ENCODE measurements around the gene LATS2. TPM values are rescaled to one million over a fixed set of nuclear protein-coding genes. Genes with fewer than 3 reads are reported as not detected.
A peak's percentile ranks its signal among the peaks of the same experiment; 100 is the strongest.
"Not testable (repeated sequence)": the region's sequence is repeated elsewhere in the genome, so short reads cannot be mapped to it uniquely, and the experiment has no call there.

LATS2 gene
- total RNA-seq, 4 donors from 2014 or later: 49.8 to 93.8 (median 77.0) TPM

DNA sequence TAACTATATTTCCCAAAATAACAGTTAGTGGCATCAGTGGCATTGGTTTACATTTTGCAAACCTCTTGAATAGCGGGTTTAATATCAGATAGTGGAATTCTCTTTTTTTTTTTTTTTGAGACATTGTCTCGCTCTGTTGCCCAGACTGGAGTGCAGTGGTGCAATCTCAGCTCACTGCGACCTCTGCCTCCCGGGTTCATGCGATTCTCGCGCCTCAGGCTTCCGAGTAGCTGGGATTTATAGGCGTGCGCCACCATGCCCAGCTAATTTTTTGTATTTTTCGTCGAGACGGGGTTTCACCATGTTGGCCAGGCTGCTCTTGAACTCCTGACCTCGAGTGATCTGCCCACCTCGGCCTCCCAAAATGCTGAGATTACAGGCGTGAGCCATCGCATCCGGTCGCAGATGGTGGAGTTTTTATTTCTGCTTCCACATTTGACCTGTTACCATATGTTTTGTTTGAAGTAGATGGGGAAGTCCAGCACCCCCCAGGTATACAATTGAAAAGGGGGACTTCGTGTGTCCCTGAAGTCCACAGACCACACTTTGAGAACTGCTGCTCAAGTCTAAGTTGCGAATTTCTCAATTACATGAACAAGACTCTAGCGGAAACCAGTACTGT lies 118.3 kb downstream of the LATS2 start:
- peak overlapping the region; percentile 66 to 75 (median 70) for H3K27ac ChIP-seq (replicated peaks in 1 of 4)
- no peaks in the 10 kb centered on the region for H3K36me3 ChIP-seq
- peaks cover 8 to 24% (median 20%) of the 10 kb centered on the region in 4 donors for H3K4me1 ChIP-seq
- H3K4me3 ChIP-seq: peak overlapping the region in 3 of 4 donors; percentile 10 to 18 (median 13)
- TF ChIP-seq, protein P1, sequence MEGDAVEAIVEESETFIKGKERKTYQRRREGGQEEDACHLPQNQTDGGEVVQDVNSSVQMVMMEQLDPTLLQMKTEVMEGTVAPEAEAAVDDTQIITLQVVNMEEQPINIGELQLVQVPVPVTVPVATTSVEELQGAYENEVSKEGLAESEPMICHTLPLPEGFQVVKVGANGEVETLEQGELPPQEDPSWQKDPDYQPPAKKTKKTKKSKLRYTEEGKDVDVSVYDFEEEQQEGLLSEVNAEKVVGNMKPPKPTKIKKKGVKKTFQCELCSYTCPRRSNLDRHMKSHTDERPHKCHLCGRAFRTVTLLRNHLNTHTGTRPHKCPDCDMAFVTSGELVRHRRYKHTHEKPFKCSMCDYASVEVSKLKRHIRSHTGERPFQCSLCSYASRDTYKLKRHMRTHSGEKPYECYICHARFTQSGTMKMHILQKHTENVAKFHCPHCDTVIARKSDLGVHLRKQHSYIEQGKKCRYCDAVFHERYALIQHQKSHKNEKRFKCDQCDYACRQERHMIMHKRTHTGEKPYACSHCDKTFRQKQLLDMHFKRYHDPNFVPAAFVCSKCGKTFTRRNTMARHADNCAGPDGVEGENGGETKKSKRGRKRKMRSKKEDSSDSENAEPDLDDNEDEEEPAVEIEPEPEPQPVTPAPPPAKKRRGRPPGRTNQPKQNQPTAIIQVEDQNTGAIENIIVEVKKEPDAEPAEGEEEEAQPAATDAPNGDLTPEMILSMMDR (IDR thresholded peaks at IDR 0.05): no peak
- TF ChIP-seq EP300 (IDR thresholded peaks at IDR 0.05): no peak
- H3K9me3 ChIP-seq: no peaks in the 10 kb centered on the region
- WGBS: 64% methylated on average over 22 of the region's 22 CpGs
- intact Hi-C loops (cut with DNase I): loop anchor here (2.0 to 5.0 kb wide), 4 partner anchors 124 to 536 kb away; partner anchors contain the start of genes MRPL57 and SKA3
- H3K27me3 ChIP-seq: peaks cover 0 to 11% (median 0%) of the 10 kb centered on the region in 4 donors
- no peak for DNase-seq (ENCODE audit: extremely low spot score)

DNA sequence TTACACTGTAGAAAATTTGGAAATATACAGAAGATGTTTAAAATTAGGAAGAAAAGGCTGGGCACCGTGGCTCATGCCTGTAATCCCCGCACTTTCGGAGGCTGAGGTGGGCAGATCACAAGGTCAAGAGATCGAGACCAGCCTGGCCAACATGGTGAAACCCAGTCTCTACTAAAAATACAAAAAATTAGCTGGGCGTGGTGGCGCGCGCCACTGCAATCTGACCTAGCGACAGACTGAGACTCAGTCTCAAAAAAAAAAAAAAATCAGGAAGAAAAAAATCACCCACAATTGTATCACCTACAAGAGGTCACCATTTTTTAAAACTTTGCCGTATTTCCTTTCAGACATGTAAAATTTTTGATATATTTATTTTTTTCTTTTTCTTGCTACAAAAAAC lies 120.9 kb downstream of the LATS2 start:
- H3K36me3 ChIP-seq; H3K4me3 ChIP-seq; H3K27ac ChIP-seq (replicated peaks in 1 of 4); H3K27me3 ChIP-seq; H3K9me3 ChIP-seq; DNase-seq (ENCODE audit: extremely low spot score): not testable (repeated sequence)
- H3K4me1 ChIP-seq: peaks cover 8 to 17% (median 12%) of the 10 kb centered on the region in 4 donors
- intact Hi-C loops (cut with DNase I): loop anchor here (5.0 kb wide), 2 partner anchors 127 to 237 kb away; partner anchors contain the start of genes MRPL57 and SKA3
- 90% methylated on average over 10 of the region's 10 CpGs for WGBS

DNA sequence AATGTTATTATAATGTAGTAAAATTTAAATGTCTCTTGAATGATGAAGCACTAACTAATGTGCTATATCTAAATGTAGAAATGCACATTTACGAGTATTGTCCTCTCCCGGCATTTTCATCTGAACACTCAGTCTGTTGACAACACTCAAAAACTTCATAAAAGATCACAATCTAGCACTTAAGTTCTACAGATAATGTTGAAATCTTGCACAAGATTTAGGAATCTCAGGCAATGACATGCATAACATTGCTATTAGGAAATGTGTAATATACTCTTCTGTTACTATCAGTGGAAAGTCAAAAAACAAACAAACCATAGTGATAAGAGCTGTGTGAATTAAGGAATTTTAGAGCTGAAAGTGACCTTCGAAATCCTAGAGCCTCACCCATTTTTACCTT lies 121.3 kb downstream of the LATS2 start:
- no peaks in the 10 kb centered on the region for H3K9me3 ChIP-seq
- intact Hi-C loops (cut with DNase I): loop anchor here (5.0 kb wide), 2 partner anchors 127 to 237 kb away; partner anchors contain the start of genes MRPL57 and SKA3
- H3K4me1 ChIP-seq: peaks cover 8 to 17% (median 12%) of the 10 kb centered on the region in 4 donors
- no peak for TF ChIP-seq POLR2AphosphoS5 (IDR thresholded peaks at IDR 0.05)
- TF ChIP-seq, protein P1 (IDR thresholded peaks at IDR 0.05): no peak
- no peak for TF ChIP-seq POLR2A (IDR thresholded peaks at IDR 0.05; ENCODE audit: low read depth)
- 77% methylated on average over 3 of the region's 3 CpGs for WGBS
- H3K27ac ChIP-seq (replicated peaks in 1 of 4): peak overlapping the region in 1 of 4 donors; percentile 14
- DNase-seq (ENCODE audit: extremely low spot score): no peak
- H3K36me3 ChIP-seq: no peaks in the 10 kb centered on the region
- no peaks in the 10 kb centered on the region for H3K27me3 ChIP-seq
- H3K4me3 ChIP-seq: no peak overlapping the region

DNA sequence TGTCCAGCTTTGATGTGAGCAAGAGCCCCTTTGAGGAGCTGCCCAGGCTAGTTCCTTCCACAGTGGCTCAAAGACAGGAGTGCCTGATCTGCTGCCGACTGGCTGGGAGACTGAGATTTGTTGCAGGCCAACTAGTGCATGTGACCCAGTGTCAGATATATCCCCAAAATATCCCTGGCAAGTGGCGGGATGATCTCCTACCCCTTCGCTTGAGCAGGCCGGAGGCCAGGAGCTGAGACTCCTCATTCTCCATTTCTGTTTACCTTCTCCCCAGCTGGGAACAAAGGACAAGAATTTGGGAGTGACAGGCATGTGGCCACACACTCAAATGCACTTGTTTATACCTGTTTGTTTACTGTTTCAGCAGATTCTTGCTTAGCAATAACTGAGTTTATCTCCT lies 121.7 kb downstream of the LATS2 start:
- WGBS: 35% methylated on average over 4 of the region's 4 CpGs
- H3K4me1 ChIP-seq: peaks cover 8 to 17% (median 12%) of the 10 kb centered on the region in 4 donors
- TF ChIP-seq, protein P1 (IDR thresholded peaks at IDR 0.05): no peak
- TF ChIP-seq POLR2AphosphoS5 (IDR thresholded peaks at IDR 0.05): no peak
- no peak for TF ChIP-seq POLR2A (IDR thresholded peaks at IDR 0.05; ENCODE audit: low read depth)
- TF ChIP-seq EP300 (IDR thresholded peaks at IDR 0.05): no peak
- H3K27me3 ChIP-seq: no peaks in the 10 kb centered on the region
- H3K36me3 ChIP-seq: no peaks in the 10 kb centered on the region
- H3K27ac ChIP-seq (replicated peaks in 1 of 4): peak overlapping the region in 1 of 4 donors; percentile 14
- intact Hi-C loops (cut with DNase I): loop anchor here (5.0 kb wide), 2 partner anchors 128 to 238 kb away; partner anchors contain the start of genes MRPL57 and SKA3
- H3K4me3 ChIP-seq: no peak overlapping the region
- H3K9me3 ChIP-seq: no peaks in the 10 kb centered on the region
- DNase-seq (ENCODE audit: extremely low spot score): no peak

DNA sequence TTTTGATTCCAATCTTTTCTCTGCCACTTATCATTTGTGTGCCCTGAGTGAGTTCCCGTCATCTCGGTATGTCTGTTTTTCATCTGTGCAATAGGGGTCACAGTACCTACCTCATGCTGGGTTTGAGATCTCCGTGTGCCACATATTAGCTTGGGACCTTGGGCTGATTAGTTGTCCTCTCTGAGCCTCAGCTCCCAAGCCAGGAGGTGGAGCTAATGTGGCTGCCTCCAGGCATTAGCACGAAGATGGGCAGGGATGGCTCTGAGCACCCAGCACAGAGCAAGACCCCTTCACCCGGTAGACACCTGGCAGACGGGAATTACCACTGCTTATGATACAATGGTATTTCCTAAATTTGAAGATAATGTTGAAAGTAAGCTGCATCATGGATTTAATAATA lies 123.1 kb downstream of the LATS2 start:
- Histone ChIP-seq H3K4me1 (peaks cover 5 to 12% (median 7%) of the 10 kb centered on the region in 4 donors), H3K27me3 (no peaks in the 10 kb centered on the region), H3K4me3 (no peak overlapping the region), H3K36me3 (no peaks in the 10 kb centered on the region), H3K9me3 (no peaks in the 10 kb centered on the region), H3K27ac (replicated peaks in 1 of 4) (no peak overlapping the region)
- 88% methylated on average over 6 of the region's 6 CpGs for WGBS
- DNase-seq (ENCODE audit: extremely low spot score): no peak
- intact Hi-C loops (cut with DNase I): no loop called here
- TF ChIP-seq EP300 (IDR thresholded peaks at IDR 0.05): no peak
- TF ChIP-seq POLR2A (IDR thresholded peaks at IDR 0.05; ENCODE audit: low read depth): no peak
- TF ChIP-seq, protein P1 (IDR thresholded peaks at IDR 0.05): no peak
- no peak for TF ChIP-seq POLR2AphosphoS5 (IDR thresholded peaks at IDR 0.05)

Data from esophagus muscularis mucosa (tissue), 4 donors.